Measurements from ENCODE around the gene PTCH2. TPM values are rescaled to one million over a fixed set of nuclear protein-coding genes. Genes with fewer than 3 reads are reported as not detected.

Gene PTCH2
- total and polyA plus RNA-seq, 2 of the 13 experiments (the other 11 are each of a cell fraction or from before 2014, with no cell fraction given), result 0.60 to 1.5 TPM

- TF ChIP-seq GLMP (CRISPR knock-in tag; IDR thresholded peaks at IDR 0.05; ENCODE audit: borderline replicate concordance) (no peak), ATF1 (CRISPR knock-in tag; IDR thresholded peaks at IDR 0.05) (0 out of 2 replicates have a peak, but pooled peaks have one; percentile 27), PATZ1 (CRISPR knock-in tag; IDR thresholded peaks at IDR 0.05) (peak; percentile 78), ZBTB43 (CRISPR knock-in tag; conservative IDR thresholded peaks at IDR 0.05) (no peak), ZNF101 (CRISPR knock-in tag; IDR thresholded peaks at IDR 0.05; ENCODE audit: borderline replicate concordance, low read depth) (no peak), MIXL1 (CRISPR knock-in tag; IDR thresholded peaks at IDR 0.05) (peak; percentile 68; the same call in 1 of the 2 replicates), ATF3 (CRISPR knock-in tag; IDR thresholded peaks at IDR 0.05) (peak; percentile 43; the same call in 1 of the 2 replicates), ZNF607 (CRISPR knock-in tag; IDR thresholded peaks at IDR 0.05; ENCODE audit: borderline replicate concordance) (no peak; the same call in 1 of the 2 replicates), ZNF556 (CRISPR knock-in tag; IDR thresholded peaks at IDR 0.05; ENCODE audit: borderline replicate concordance) (peak; percentile 79), CHCHD3 (CRISPR knock-in tag; IDR thresholded peaks at IDR 0.05) (no peak), ZNF792 (CRISPR knock-in tag; IDR thresholded peaks at IDR 0.05) (peak; percentile 70; the same call in 1 of the 2 replicates), ZSCAN20 (CRISPR knock-in tag; IDR thresholded peaks at IDR 0.05; ENCODE audit: borderline replicate concordance) (peak; percentile 8; the same call in 1 of the 2 replicates), PBX2 (CRISPR knock-in tag; IDR thresholded peaks at IDR 0.05) (no peak), CHD2 (IDR thresholded peaks at IDR 0.05; ENCODE audit: low read depth, low read length) (no peak), IKZF4 (CRISPR knock-in tag; IDR thresholded peaks at IDR 0.05; ENCODE audit: borderline replicate concordance, low read depth, not compliant biosample characterization) (no peak), CBFB (CRISPR knock-in tag; IDR thresholded peaks at IDR 0.05) (peak; percentile 65; the same call in 1 of the 2 replicates), TEAD3 (CRISPR knock-in tag; optimal IDR thresholded peaks at IDR 0.05; ENCODE audit: borderline replicate concordance) (peak; percentile 70), ZNF33B (CRISPR knock-in tag; IDR thresholded peaks at IDR 0.05) (no peak), ATAD3A (CRISPR knock-in tag; IDR thresholded peaks at IDR 0.05) (no peak), ZNF235 (CRISPR knock-in tag; IDR thresholded peaks at IDR 0.05; ENCODE audit: borderline replicate concordance) (no peak), ZNF558 (CRISPR knock-in tag; IDR thresholded peaks at IDR 0.05; ENCODE audit: borderline replicate concordance) (peak; percentile 55; the same call in 1 of the 2 replicates)
These were observed 43.1 kb downstream of the PTCH2 start, which contains the start of gene PLK3 (continued) for GRCh38 chr1:44799770-44800584.

Measured in HepG2 (cell line).